Keratinocyte (primary cell): ENCODE measurements around the gene DNPEP. TPM values are rescaled to one million over a fixed set of nuclear protein-coding genes. Genes with fewer than 3 reads are reported as not detected.
A peak's percentile ranks its signal among the peaks of the same experiment; 100 is the strongest.

Experiments used
- DNase-seq: peaks from one replicate; pipeline ENCODE4 v3.0.0-alpha.2; 2011; ENCODE audit warnings: low read depth, missing footprints, low spot score
- FAIRE-seq: peaks from 2 replicates; lab custom pipeline; 2011; peaks lifted over from hg19 to GRCh38; lab: Jason Lieb, UNC
- H2AFZ ChIP-seq: 2 replicates; pipeline ENCODE4 v1.6.0; 2012; ENCODE audit warnings: low read length, control low read depth, inconsistent platforms; ENCODE audit not compliant: control insufficient read depth
- H3K27ac ChIP-seq: 2 replicates; pipeline ENCODE4 v1.5.1; 2011; ENCODE audit warnings: low read length; ENCODE audit not compliant: control insufficient read depth, insufficient read depth
- H3K27me3 ChIP-seq: 3 replicates; pipeline ENCODE4 v1.6.0; 2011; ENCODE audit warnings: low read length; ENCODE audit not compliant: control insufficient read depth, insufficient read depth; ENCODE audit errors: extremely low read depth
- H3K36me3 ChIP-seq, 2 experiments: 2 replicates in 1 of 2; 3 replicates in 1 of 2; pipeline ENCODE4 v1.5.1; 2011; ENCODE audit warnings: low read length in 2 of 2, mild to moderate bottlenecking in 1 of 2; ENCODE audit not compliant: control insufficient read depth in 2 of 2, insufficient read depth in 2 of 2; ENCODE audit errors: extremely low read depth in 1 of 2
- H3K4me1 ChIP-seq: 3 replicates; pipeline ENCODE4 v1.5.1; 2011; ENCODE audit warnings: low read length; ENCODE audit not compliant: control insufficient read depth, insufficient read depth; ENCODE audit errors: extremely low read depth
- H3K4me2 ChIP-seq: 3 replicates; pipeline ENCODE4 v1.6.0; 2011; ENCODE audit warnings: low read depth, low read length; ENCODE audit not compliant: control insufficient read depth, insufficient read depth; ENCODE audit errors: extremely low read depth
- H3K4me3 ChIP-seq, 3 experiments: fragments of 200-600 bp in 1 of 3; sonication (generic) in 1 of 3; 2 replicates in 2 of 3; 3 replicates in 1 of 3; pipeline ENCODE4 v1.5.1; 2011 to 2016; ENCODE audit warnings: low read length in 3 of 3, mild to moderate bottlenecking in 3 of 3, control low read depth in 2 of 3, inconsistent platforms in 1 of 3, low read depth in 1 of 3, mixed read lengths in 1 of 3, mixed run types in 1 of 3, moderate library complexity in 1 of 3; ENCODE audit not compliant: control insufficient read depth in 2 of 3, insufficient read depth in 2 of 3; ENCODE audit errors: extremely low read depth in 1 of 3
- H3K79me2 ChIP-seq: 2 replicates; pipeline ENCODE4 v1.6.0; 2012; ENCODE audit warnings: low read length; ENCODE audit not compliant: control insufficient read depth, insufficient read depth
- H3K9ac ChIP-seq: 3 replicates; pipeline ENCODE4 v1.6.0; 2011; ENCODE audit warnings: low read length; ENCODE audit not compliant: control insufficient read depth, insufficient read depth; ENCODE audit errors: extremely low read depth
- H3K9me1 ChIP-seq: 3 replicates; pipeline ENCODE4 v1.6.0; 2011; ENCODE audit warnings: low read length; ENCODE audit not compliant: control insufficient read depth, insufficient read depth; ENCODE audit errors: extremely low read depth
- H3K9me3 ChIP-seq: 2 replicates; pipeline ENCODE4 v1.5.1; 2012; ENCODE audit warnings: low read depth, low read length; ENCODE audit not compliant: control insufficient read depth
- H4K20me1 ChIP-seq: 3 replicates; pipeline ENCODE4 v1.6.0; 2011; ENCODE audit warnings: low read length; ENCODE audit not compliant: control insufficient read depth, insufficient read depth; ENCODE audit errors: extremely low read depth
- EZH2 ChIP-seq: IDR thresholded peaks from one replicate; pipeline ENCODE4 v1.6.1; 2012; ENCODE audit warnings: inconsistent platforms, mild to moderate bottlenecking, low read length, moderate library complexity
- dilution Hi-C: fragments of 300-500 bp; cut with MboI; formaldehyde crosslinking; loops from one replicate; pipeline ENCODE4 v1.7.0; 2020; ENCODE audit warnings: low sequenced_read_pairs; ENCODE audit not compliant: extremely low pct_ligation_motif_present
- polyA plus RNA-seq, 5 experiments: library from polyadenylated mRNA; depleted of rRNA in 3 of 5; stranded (reverse) in 3 of 5; stranded (forward) in 1 of 5; unstranded in 1 of 5; fragments of >200 nt; gene quantifications; 1 replicate in 1 of 5; 2 replicates in 3 of 5; 3 replicates in 1 of 5; pipeline versions ENCODE4 v1.2.1 to v1.2.3, GENCODE V29; 2011 to 2012; ENCODE audit warnings: missing spikeins in 2 of 5, low read depth in 1 of 5, low replicate concordance in 1 of 5
- TF ChIP-seq, protein P1 (sequence below), 3 experiments: IDR thresholded peaks in 1 of 3; conservative IDR thresholded peaks in 1 of 3; optimal IDR thresholded peaks in 1 of 3; 2 replicates in 2 of 3; 3 replicates in 1 of 3; pipeline versions ENCODE3 to v1.5.1; 2011; ENCODE audit warnings: low read length in 3 of 3, mild to moderate bottlenecking in 3 of 3, moderate library complexity in 2 of 3, control low read depth in 1 of 3, inconsistent platforms in 1 of 3; ENCODE audit not compliant: insufficient read depth in 2 of 3; ENCODE audit errors: extremely low read depth in 1 of 3

The DNPEP gene
- polyA plus RNA-seq, 1 donor (not counting 4 experiments of a cell fraction or from before 2014, with no cell fraction given): 34.1 TPM

DNA sequence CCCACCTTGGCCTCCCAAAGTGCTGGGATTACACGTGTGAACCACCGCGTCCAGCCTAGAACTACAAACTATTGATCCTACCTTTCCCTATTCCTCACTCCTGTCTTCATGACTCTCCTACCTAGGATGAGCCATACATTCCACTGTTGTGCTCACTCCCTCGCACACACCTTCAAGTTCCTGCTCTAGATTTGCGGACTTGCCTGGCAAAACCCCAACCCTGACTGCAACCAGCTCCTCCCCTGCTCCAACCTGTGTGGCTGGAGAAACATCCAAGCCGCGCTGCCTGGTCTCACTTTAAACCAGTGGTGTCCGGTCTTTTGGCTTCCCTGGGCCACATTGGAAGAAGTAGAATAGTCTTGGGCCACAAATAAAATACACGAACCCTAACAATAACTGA lies 5.0 kb upstream of the DNPEP start:
- Histone ChIP-seq H3K36me3 (no peaks in the 10 kb centered on the region), H4K20me1 (no peaks in the 10 kb centered on the region), H2AFZ (no peak overlapping the region), H3K9me1 (no peaks in the 10 kb centered on the region), H3K4me1 (no peaks in the 10 kb centered on the region), H3K9ac (no peak overlapping the region), H3K4me2 (no peak overlapping the region), H3K4me3 (no peak overlapping the region), H3K27ac (no peak overlapping the region), H3K9me3 (no peaks in the 10 kb centered on the region), H3K79me2 (no peaks in the 10 kb centered on the region), H3K27me3 (no peaks in the 10 kb centered on the region)
- FAIRE-seq (no peak), DNase-seq (no peak)
- TF ChIP-seq, protein P1, sequence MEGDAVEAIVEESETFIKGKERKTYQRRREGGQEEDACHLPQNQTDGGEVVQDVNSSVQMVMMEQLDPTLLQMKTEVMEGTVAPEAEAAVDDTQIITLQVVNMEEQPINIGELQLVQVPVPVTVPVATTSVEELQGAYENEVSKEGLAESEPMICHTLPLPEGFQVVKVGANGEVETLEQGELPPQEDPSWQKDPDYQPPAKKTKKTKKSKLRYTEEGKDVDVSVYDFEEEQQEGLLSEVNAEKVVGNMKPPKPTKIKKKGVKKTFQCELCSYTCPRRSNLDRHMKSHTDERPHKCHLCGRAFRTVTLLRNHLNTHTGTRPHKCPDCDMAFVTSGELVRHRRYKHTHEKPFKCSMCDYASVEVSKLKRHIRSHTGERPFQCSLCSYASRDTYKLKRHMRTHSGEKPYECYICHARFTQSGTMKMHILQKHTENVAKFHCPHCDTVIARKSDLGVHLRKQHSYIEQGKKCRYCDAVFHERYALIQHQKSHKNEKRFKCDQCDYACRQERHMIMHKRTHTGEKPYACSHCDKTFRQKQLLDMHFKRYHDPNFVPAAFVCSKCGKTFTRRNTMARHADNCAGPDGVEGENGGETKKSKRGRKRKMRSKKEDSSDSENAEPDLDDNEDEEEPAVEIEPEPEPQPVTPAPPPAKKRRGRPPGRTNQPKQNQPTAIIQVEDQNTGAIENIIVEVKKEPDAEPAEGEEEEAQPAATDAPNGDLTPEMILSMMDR (optimal IDR thresholded peaks at IDR 0.05 in 1 of 3, IDR thresholded peaks at IDR 0.05 in 1 of 3, conservative IDR thresholded peaks at IDR 0.05 in 1 of 3; ENCODE audit: extremely low read depth in 1 of 3, insufficient read depth in 2 of 3, low read length in 3 of 3): no peak
- TF ChIP-seq EZH2: no peak
- dilution Hi-C loops: no loop called here

DNA sequence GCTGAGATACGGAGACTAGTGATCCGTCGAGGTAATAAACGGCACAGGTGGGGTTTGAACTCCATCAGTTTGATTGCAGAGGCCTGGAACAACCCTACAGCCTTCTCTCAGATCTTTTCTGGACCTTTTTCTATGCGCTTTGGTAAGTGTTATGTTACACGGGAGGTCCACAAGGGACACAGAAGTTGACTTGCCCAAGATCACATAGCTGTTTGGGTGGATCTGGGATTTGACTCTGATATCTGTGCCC lies 1.1 kb upstream of the DNPEP start:
- FAIRE-seq: peak; percentile 73
- H3K36me3 ChIP-seq: peaks cover 12 to 15% of the 10 kb centered on the region in 2 experiments
- no peaks in the 10 kb centered on the region for H3K9me3 ChIP-seq
- H3K4me1 ChIP-seq: peaks cover 7% of the 10 kb centered on the region
- peaks cover 1% of the 10 kb centered on the region for H3K79me2 ChIP-seq
- peak overlapping the region; percentile 76 for H3K4me2 ChIP-seq
- dilution Hi-C loops: no loop called here
- H3K9ac ChIP-seq: peak overlapping the region; percentile 38
- peak overlapping the region in 2 of 3 experiments; percentile 19 to 59 for H3K4me3 ChIP-seq
- DNase-seq: no peak
- H3K27me3 ChIP-seq: no peaks in the 10 kb centered on the region
- no peaks in the 10 kb centered on the region for H4K20me1 ChIP-seq
- no peak overlapping the region for H3K27ac ChIP-seq
- H3K9me1 ChIP-seq: no peaks in the 10 kb centered on the region
- peak overlapping the region; percentile 76 for H2AFZ ChIP-seq
- TF ChIP-seq EZH2: no peak
- TF ChIP-seq, protein P1 (optimal IDR thresholded peaks at IDR 0.05 in 1 of 3, IDR thresholded peaks at IDR 0.05 in 1 of 3, conservative IDR thresholded peaks at IDR 0.05 in 1 of 3; ENCODE audit: extremely low read depth in 1 of 3, insufficient read depth in 2 of 3, low read length in 3 of 3): no peak
